Lower leg skin (tissue), 3 donors: ENCODE results near the gene SDC4.

Experiments used
- POLR2A ChIP-seq, 2 donors: fragments of 450-650 bp; IDR thresholded peaks; one replicate each; pipeline ENCODE4 v1.6.1; 2016 to 2017; ENCODE audit warnings: antibody characterized with exemption in 2 of 2, mild to moderate bottlenecking in 1 of 2, moderate library complexity in 1 of 2
- TF ChIP-seq, protein P1 (sequence below), 3 donors: fragments of 450-650 bp; IDR thresholded peaks; one replicate each; pipeline ENCODE4 v1.5.1; 2016; ENCODE audit warnings: antibody characterized with exemption in 3 of 3, mild to moderate bottlenecking in 3 of 3, moderate library complexity in 2 of 3

DNA sequence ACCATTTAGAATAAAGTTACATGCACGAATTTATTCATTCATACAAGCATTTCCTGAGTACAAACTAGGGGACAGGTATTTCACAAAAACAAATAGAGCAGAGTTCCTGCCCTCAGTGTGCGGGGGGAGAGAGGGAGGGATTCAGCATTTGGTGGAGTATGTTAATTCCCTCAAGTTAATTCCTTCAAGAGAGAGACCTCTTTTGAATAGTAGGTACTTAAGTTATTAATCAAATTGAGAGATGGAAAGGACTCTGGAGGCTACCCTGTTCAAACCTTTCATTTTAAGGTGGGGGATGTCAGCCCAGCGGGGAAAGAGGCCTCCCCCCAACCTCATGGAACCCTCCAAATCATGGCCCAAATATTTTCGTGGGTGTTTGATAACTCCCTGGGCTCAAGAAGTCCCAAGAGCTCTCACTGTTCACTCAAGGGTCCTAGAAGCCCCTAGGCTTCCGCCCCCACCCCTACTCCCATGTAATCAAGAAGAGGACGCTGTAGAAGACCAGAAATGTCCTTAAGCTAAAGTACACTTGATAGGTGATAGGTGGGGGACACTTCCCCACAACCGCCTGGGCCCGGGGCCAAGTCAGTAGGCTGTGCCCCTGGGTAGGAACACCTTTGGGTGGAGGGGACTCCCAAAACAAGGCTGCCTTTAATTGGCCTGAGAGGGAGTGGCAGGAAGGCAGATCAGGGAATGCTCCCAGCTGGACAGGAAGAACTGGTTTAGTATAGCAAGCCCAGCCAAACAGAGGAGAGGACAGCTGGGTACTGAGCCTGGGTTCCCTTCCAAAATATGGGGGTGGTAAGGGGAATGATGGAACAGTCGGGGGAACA, 2.9 kb downstream of the SDC4 start:
- TF ChIP-seq, protein P1, sequence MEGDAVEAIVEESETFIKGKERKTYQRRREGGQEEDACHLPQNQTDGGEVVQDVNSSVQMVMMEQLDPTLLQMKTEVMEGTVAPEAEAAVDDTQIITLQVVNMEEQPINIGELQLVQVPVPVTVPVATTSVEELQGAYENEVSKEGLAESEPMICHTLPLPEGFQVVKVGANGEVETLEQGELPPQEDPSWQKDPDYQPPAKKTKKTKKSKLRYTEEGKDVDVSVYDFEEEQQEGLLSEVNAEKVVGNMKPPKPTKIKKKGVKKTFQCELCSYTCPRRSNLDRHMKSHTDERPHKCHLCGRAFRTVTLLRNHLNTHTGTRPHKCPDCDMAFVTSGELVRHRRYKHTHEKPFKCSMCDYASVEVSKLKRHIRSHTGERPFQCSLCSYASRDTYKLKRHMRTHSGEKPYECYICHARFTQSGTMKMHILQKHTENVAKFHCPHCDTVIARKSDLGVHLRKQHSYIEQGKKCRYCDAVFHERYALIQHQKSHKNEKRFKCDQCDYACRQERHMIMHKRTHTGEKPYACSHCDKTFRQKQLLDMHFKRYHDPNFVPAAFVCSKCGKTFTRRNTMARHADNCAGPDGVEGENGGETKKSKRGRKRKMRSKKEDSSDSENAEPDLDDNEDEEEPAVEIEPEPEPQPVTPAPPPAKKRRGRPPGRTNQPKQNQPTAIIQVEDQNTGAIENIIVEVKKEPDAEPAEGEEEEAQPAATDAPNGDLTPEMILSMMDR (IDR thresholded peaks at IDR 0.05), result no peak
- no peak for TF ChIP-seq POLR2A (IDR thresholded peaks at IDR 0.05)
